Activated naive CD4-positive, alpha-beta T cell treated with anti-CD3 and anti-CD28 coated beads, Interleukin-2, amount 50 U/mL, for 16 hours (primary cell): ENCODE results near the gene SRP19.
"Not testable (repeated sequence)": the region's sequence is repeated elsewhere in the genome, so short reads cannot be mapped to it uniquely, and the experiment has no call there.

Source experiments
- DNase-seq: peaks from one replicate; pipeline ENCODE4 v3.0.0-alpha.2; 2020

SRP19 gene

DNA sequence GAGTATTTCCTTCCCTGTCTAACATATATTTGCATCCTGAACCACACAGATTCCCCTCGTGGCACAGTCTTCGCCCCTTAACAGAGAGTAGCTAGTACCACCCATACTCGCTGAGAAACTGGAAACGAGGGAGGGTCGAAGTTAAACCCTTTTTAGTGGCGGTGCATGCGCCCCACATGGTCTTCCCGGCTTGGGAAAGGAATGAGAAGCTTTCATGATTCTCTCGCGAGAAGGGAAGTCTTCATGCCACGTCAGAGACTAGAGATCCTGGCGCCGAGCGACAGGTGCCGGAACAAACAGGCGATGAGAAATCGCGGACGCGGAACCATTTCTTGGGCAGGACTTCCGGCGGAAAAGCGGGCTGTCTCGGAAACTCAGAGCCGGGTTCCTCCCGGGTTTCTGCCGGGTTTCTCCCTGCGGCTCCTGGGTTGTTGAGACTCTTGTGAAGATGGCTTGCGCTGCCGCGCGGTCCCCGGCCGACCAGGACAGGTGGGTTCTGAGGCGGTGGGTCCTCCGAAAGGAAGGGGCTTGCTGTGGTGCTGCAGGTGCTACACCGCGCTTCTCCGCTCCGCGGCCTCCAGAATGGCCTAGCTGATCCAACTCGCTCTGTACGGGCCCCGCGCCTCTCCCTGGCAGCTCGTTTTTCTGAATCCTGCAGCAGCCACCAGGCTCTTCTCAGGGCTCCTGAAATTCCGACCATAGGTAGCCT is at the start of gene SRP19:
TSS of gene SRP19 (plus strand) at position 359 of the 709 bp plus-strand sequence. CDS start at position 449, 90 bp downstream.
- DNase-seq, result peak; percentile 89

DNA sequence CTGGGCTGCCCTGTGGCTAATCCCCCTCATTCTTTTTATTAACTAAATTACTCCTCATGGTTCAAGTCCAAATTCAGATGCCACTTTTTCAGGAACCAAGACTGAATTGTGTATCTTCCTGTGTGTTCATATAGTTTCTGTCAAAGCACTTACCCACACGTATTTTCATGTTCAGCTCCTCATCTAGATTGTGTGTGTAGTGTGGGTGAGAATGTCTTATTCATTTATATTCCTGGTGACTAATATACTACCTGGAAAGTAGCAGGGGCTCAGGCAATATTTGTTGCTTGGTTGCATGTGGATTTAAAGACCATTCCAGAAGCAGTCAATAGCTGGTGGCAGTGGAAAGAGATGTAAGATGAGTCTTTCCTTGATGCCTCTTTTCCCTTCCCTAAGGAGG is 48.5 kb upstream of the SRP19 start:
- DNase-seq, result no peak

GRCh38 chr5:112820246-112820645 is 40.8 kb upstream of the SRP19 start:
- no peak for DNase-seq

GRCh38 chr5:112822456-112822855 is 38.6 kb upstream of the SRP19 start:
- no peak for DNase-seq

GRCh38 chr5:112823181-112823580 is 37.9 kb upstream of the SRP19 start:
- DNase-seq, result no peak

- DNase-seq, result no peak
Measured at GRCh38 chr5:112823656-112824055, 37.4 kb upstream of the SRP19 start.

DNA sequence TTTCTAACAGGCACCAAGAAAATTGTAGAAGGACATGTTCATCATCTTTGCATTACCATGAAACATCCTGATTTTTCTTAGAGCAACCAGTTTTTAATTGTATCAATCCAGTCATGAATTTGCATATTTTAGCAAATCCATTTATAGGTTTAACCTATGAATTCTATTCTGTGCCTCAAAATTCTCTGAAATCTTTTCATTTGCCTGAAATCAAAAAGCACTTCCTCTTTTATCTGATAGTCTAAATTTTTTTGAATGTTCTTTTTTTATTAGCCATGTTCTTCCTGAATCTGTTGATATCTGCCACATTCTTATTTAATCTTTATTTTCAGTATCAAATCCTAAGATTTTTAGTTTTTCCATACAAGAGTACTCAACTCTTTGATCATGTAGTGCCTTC is 36.9 kb upstream of the SRP19 start:
- no peak for DNase-seq

- DNase-seq, result no peak
Measured at GRCh38 chr5:112830378-112830777, 30.7 kb upstream of the SRP19 start.

GRCh38 chr5:112833971-112834370 is 27.1 kb upstream of the SRP19 start:
- DNase-seq, result no peak

- no peak for DNase-seq
Measured at GRCh38 chr5:112844489-112844888, 16.6 kb upstream of the SRP19 start.

DNA sequence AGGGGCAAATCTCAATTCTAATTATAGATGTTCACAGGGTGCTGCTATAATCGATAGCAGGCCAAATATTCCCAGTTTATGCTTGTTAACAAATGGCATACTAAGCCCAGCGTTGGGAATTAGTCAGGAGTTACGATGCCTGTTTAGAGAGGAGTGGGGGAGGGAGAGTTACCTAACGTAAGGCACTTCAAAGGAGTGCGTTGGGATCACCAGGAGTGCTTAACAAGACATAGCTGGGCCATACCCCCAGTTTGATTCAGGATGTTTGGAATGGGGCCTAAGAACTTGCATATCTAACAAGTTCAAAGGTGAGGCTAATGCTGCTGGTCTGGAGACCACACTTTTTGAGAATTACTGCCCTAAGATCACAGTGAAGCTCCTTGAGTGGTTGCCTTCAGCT is 14.5 kb upstream of the SRP19 start:
- DNase-seq, result no peak

- no peak for DNase-seq
Measured at GRCh38 chr5:112847306-112847705, 13.8 kb upstream of the SRP19 start.

DNA sequence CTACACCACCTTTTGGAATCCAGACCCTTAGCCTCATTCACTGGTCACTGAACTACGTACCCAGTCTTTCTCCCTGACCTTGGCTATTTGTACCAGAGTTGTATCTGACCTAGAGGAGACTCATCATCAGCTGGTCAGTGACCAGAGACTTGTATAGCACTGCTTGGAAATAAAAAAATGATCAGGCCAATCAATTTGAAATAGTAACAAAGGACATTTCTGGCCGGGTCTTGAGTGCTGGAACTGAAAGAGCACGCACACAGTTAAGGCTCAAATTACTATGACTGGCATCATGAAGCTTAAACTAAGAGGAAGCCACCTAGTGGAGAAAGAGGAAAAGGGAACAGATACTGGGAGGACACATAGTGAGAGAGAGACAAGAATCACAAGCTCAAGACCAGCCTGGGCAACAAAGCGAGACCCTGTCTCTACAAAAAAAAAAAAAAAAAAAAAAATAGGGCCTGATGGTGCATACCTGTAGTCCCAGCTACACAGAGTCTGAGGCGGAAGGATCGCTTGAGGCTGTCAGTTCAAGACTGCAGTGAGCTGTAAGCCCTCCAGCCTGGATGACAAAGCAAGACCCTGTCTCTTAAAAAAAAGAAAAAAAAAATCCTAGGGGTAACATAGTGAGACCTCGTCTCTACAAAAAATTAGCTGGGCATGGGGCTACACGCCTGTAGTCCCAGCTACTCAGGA is 12.8 kb upstream of the SRP19 start:
- DNase-seq, result no peak

- no peak for DNase-seq
Measured at GRCh38 chr5:112849912-112850311, 11.2 kb upstream of the SRP19 start.

- DNase-seq, result no peak
Measured at GRCh38 chr5:112854651-112855050, 6.4 kb upstream of the SRP19 start.

- no peak for DNase-seq
Measured at GRCh38 chr5:112857866-112858265, 3.2 kb upstream of the SRP19 start.

DNA sequence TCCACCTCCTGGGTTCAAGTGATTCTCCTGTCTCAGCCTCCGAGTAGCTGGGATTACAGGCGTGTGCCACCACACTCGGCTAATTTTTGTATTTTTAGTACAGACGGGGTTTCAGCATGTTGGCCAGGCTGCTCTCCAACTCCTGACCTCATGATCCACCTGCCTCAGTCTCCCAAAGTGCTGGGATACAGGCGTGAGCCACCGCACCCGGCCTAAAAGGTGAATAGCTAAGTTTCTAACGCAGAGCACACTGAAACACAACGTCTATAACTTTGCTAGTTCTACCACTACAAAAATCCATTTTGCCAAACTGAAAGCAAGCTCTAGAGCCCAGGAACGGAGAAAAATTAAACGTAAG is 537 bp upstream of the SRP19 start:
- not testable (repeated sequence) for DNase-seq

- DNase-seq, result no peak
Measured at GRCh38 chr5:112861638-112861985, 525 bp downstream of the SRP19 start.

DNA sequence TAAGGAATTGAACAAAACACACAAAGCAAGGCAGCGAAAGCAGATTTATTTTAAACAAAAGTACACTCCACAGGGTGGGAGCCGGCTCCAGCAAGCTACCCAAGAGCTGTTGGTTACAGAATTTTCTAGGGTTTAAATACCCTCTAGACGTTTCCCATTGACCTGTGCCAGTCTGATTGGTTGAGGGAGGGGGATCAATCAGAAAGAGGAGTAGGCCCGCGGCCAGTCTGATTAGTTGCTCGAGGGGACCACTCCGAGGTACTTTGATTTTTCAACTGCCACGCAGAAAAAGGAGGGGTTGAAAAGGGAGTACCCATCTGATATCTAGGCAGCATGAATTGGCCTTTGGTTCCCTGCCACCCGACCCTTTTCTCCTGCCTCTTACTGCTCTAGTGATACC is 998 bp downstream of the SRP19 start:
- DNase-seq, result no peak

- DNase-seq, result no peak
Measured at GRCh38 chr5:112863549-112863948, 2.5 kb downstream of the SRP19 start.

GRCh38 chr5:112865128-112865527 is 4.0 kb downstream of the SRP19 start:
- DNase-seq, result no peak

DNA sequence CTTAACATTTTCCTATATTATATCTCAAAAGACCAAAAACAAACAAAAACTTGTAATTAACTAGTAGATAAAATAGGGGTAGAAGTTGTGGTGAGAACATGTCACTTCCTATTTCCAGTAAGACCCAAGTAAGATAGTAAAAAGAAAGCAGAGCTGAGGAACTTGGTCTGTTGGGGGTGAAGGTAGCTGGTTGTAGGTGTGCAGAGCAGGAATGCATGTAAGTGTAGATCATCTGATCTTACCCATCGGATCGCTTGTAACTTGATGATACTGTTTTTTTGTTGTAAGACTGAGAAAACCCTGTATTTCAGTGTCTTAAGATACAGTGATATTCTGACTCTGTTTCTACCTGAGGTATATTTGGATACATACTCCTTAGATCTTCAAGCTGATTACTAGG is 5.7 kb downstream of the SRP19 start:
- no peak for DNase-seq

DNA sequence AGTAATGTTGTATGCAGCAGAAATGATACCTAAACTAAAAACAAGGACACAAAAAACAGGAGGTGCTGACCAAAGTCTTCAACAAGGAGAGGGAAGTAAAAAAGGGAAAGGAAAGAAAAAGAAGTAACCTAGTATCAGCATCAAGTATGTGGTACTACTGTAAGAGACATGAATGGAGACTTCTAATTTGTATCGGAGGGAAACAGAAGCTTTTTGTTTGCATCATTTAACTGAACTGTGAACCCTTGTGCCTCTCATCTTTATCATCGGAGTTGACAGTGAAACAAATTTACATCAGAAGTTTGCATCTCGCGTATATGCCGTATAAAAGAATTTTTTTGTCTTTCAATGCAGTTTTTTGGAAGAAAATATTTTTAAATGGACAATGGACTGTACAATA is 6.3 kb downstream of the SRP19 start:
- no peak for DNase-seq

- no peak for DNase-seq
Measured at GRCh38 chr5:112869948-112870347, 8.9 kb downstream of the SRP19 start.

GRCh38 chr5:112870966-112871365 is 9.9 kb downstream of the SRP19 start:
- DNase-seq, result no peak
